GM12891 (cell line): ENCODE measurements around the gene KCNMA1.

Experiments
- DNase-seq: peaks from one replicate; pipeline ENCODE4 v3.0.0; 2011; ENCODE audit warnings: low spot score; ENCODE audit not compliant: insufficient read length
- FAIRE-seq: peaks from 2 replicates; lab custom pipeline; 2011; peaks lifted over from hg19 to GRCh38; lab: Jason Lieb, UNC
- PAX5 ChIP-seq: IDR thresholded peaks from 2 replicates; pipeline ENCODE4 v1.6.1; 2011; ENCODE audit warnings: low read length, moderate library complexity, mild to moderate bottlenecking; ENCODE audit not compliant: insufficient read depth, severe bottlenecking
- POLR2A ChIP-seq: IDR thresholded peaks from 2 replicates; pipeline ENCODE4 v1.6.1; 2011; ENCODE audit warnings: low read depth, low read length, control low read depth
- POLR2AphosphoS5 ChIP-seq: IDR thresholded peaks from 2 replicates; pipeline ENCODE4 v1.6.1; 2011; ENCODE audit warnings: low read depth, low read length, control low read depth
- POU2F2 ChIP-seq: IDR thresholded peaks from 2 replicates; pipeline ENCODE4 v1.6.1; 2011; ENCODE audit warnings: low read depth, mild to moderate bottlenecking, control low read depth, low read length, moderate library complexity
- SPI1 ChIP-seq: IDR thresholded peaks from 2 replicates; pipeline ENCODE4 v1.6.1; 2011; ENCODE audit warnings: low read depth, low read length, control low read depth
- TAF1 ChIP-seq: IDR thresholded peaks from 2 replicates; pipeline ENCODE4 v1.6.1; 2011; ENCODE audit warnings: low read depth, low read length, control low read depth

The KCNMA1 gene

GRCh38 chr10:77289790-77290189, 347.8 kb downstream of the KCNMA1 start:
- FAIRE-seq (no peak), DNase-seq (no peak)
- TF ChIP-seq TAF1 = no peak
- no peak for TF ChIP-seq PAX5
- TF ChIP-seq POU2F2 = no peak
- no peak for TF ChIP-seq POLR2AphosphoS5
- TF ChIP-seq POLR2A = no peak
- TF ChIP-seq SPI1 = no peak

GRCh38 chr10:77289027-77289501, 348.5 kb downstream of the KCNMA1 start:
- DNase-seq (no peak), FAIRE-seq (no peak)
- no peak for TF ChIP-seq POLR2AphosphoS5
- TF ChIP-seq SPI1 = no peak
- TF ChIP-seq POLR2A = no peak

GRCh38 chr10:77287647-77288120, 349.9 kb downstream of the KCNMA1 start:
- FAIRE-seq (no peak), DNase-seq (no peak)

GRCh38 chr10:77286531-77287508, 350.8 kb downstream of the KCNMA1 start:
- no peak for FAIRE-seq
- DNase-seq = no peak
- TF ChIP-seq PAX5 (no peak), SPI1 (no peak), TAF1 (no peak), POU2F2 (no peak), POLR2A (no peak), POLR2AphosphoS5 (no peak)

More at GRCh38 chr10:77287647-77288120, 349.9 kb downstream of the KCNMA1 start:
- TF ChIP-seq POU2F2 (no peak), TAF1 (no peak), POLR2AphosphoS5 (no peak), PAX5 (no peak)

GRCh38 chr10:77285529-77286182, 352.0 kb downstream of the KCNMA1 start:
- TF ChIP-seq POLR2A (no peak), SPI1 (no peak), POU2F2 (no peak), PAX5 (no peak), POLR2AphosphoS5 (no peak), TAF1 (no peak)
- FAIRE-seq (no peak), DNase-seq (no peak)

GRCh38 chr10:77284797-77285196, 352.8 kb downstream of the KCNMA1 start:
- TF ChIP-seq SPI1 = no peak
- no peak for TF ChIP-seq PAX5
- TF ChIP-seq POLR2AphosphoS5 = no peak
- TF ChIP-seq TAF1 = no peak
- TF ChIP-seq POLR2A = no peak
- no peak for TF ChIP-seq POU2F2

GRCh38 chr10:77283326-77283725, 354.3 kb downstream of the KCNMA1 start:
- FAIRE-seq (no peak), DNase-seq (no peak)
- no peak for TF ChIP-seq PAX5
- no peak for TF ChIP-seq POLR2AphosphoS5
- no peak for TF ChIP-seq TAF1
- no peak for TF ChIP-seq SPI1
- TF ChIP-seq POLR2A = no peak
- no peak for TF ChIP-seq POU2F2

More at GRCh38 chr10:77284797-77285196, 352.8 kb downstream of the KCNMA1 start:
- DNase-seq (no peak), FAIRE-seq (no peak)

GRCh38 chr10:77282163-77282562, 355.4 kb downstream of the KCNMA1 start:
- FAIRE-seq (no peak), DNase-seq (no peak)
- no peak for TF ChIP-seq TAF1
- TF ChIP-seq POLR2A = no peak
- no peak for TF ChIP-seq PAX5
- no peak for TF ChIP-seq POU2F2
- no peak for TF ChIP-seq SPI1
- TF ChIP-seq POLR2AphosphoS5 = no peak

- FAIRE-seq (no peak), DNase-seq (no peak)
- TF ChIP-seq POLR2A (no peak), TAF1 (no peak), POLR2AphosphoS5 (no peak), POU2F2 (no peak), SPI1 (no peak), PAX5 (no peak)
These were observed 355.9 kb downstream of the KCNMA1 start for GRCh38 chr10:77281719-77282118.
